ENCODE results near the gene PHC2.
A peak's percentile ranks its signal among the peaks of the same experiment; 100 is the strongest.

PHC2 gene

DNA sequence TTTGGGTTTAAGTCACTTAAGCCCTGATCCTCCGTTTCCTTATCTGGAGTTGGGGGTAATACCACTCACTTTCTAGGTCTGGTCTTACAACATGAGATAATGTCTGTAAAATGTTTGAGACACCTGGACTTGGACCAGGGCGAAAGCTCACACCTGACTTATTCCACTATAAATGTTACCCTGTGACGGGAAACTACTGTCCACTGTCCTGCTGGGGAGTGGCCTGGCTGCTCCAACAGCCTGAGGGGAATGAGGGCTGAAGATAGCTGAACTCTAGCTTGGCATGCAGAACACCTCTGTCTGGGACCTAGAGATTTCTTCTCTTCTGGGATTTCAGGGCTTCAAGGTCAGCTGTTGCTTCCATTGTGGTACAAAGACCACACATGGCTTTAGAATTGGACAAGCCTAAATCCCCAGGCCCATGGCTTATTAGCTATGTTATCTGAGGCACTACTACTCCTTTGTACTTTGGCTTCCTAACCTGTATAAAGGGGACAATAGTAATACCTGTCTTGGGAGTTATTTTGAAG is 100.5 kb downstream of the PHC2 start:
- intact Hi-C loops (cut with DNase I): no loop called here

DNA sequence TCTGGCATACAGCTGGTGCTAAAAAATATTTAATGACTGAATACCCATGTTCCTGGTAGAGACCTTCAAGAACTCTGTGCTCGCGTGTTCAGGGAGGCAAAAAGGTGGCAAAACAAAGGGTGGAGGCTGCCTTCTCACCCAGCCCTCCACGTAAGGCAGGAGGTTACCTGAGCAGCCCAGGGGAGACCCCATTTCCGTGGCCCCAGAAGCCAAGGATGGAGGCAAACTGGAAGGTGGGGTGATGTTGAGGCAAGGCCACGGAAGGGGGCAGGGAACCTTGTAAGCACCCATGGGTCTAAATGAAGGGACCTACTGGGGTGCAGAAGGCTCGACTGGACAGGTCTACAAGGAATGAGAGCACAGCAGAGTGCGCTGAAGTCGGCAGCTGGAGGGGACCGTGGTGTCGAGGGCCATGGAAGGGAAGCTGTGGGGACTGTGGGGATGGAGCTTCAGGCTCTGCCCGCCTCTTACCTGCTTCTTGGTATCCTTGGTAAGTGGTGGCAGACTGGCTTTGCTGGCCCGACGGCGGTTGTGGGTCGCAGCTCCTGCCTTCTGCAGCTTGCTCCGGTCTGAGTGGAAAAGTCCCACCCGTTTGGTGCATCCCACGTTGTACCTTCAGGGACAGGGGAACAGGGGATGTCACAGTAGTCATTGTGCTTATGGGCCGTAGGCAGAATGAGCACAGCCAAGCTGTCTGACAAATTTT is 101.1 kb downstream of the PHC2 start:
- intact Hi-C loops (cut with DNase I): no loop called here
- DNase-seq: no peak

More for the DNA sequence above, 100.5 kb downstream of the PHC2 start:
- no peak for DNase-seq

GRCh38 chr1:33328817-33329216 is 102.1 kb downstream of the PHC2 start:
- no peak for DNase-seq
- intact Hi-C loops (cut with DNase I): no loop called here

DNA sequence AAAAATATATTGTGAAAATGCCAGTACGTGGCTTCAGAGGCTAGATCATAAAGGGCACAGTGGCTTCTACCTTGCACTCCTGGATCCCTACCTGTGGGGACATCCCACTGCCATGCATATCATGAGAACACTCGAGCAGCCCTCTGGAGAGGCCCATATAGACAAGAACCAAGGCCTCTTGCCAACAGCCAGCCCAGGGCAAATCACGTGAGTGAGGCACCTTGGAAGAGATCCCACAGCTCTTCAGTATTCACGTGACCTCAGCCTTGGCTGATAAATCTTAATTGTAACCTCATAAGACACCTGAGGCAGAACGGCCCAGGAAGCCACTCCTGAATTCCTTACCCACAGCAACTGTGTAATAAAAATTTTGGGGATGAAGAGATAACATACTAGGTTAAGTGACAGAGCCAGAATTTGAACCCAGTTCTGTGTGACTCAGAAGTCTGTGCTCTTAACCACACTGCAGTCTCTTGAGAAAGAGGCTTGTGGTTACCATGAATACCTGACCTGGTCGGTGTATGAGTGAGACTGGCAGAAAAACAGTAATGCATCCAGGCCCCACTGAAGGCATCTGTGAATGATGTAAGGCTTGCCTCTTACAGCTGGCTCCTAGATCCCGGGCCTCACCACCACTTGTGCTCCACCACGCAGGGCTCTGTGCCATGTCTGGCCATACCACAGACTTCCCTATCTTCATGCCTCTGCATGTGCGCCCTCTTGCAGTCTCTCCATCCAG is 103.1 kb downstream of the PHC2 start:
- peak in 35 of 42 donors; percentile 19 to 84 (median 59) for DNase-seq
- intact Hi-C loops (cut with DNase I): no loop called here

GRCh38 chr1:33326785-33327184 is 104.1 kb downstream of the PHC2 start:
- no peak for DNase-seq
- intact Hi-C loops (cut with DNase I): no loop called here

- no peak for DNase-seq
- intact Hi-C loops (cut with DNase I): no loop called here
Measured at GRCh38 chr1:33324677-33325575, 106.0 kb downstream of the PHC2 start.

DNA sequence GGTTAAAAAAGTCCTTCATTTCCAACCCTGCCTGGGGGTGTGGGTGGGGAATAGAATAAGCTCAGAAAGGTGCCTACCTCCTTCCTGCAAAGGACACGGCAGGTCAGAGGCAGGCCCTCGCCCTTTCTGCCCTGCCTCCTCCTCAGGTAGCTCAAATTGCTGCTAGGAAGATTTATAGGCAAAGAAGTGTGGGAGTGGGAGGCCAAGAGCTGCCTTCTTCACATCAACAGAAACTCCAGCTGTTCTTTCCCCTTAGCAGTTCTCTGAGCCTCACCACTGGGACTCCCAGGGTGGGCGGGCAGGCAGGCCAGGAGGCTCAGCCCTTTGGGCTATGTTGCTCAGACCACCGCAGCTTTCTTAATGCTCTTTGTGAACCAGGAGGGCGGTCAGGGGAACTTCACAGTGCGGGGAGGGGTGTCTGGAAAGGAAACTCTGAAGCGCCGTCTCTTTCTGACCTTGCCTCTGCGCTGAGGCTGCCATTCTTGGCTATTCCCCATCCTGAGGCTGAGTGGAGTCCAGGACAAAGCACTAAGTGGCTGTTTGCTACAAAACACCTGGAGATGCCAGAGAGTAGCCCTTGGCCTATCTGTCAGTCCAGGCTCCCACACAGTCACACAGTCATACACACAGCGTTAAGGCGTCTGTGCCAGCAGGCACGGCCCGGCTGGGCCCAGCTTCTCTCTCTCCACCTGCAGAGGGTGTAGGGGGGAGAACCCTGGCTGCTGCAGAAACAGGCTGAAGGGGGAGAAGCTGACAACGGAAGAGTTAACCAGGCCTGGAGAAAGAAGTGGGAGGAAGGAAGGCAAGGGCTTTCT is 107.0 kb downstream of the PHC2 start:
- no peak for DNase-seq
- intact Hi-C loops (cut with DNase I): no loop called here

- DNase-seq: no peak
- intact Hi-C loops (cut with DNase I): no loop called here
Measured at GRCh38 chr1:33322870-33323585, 107.9 kb downstream of the PHC2 start.

DNA sequence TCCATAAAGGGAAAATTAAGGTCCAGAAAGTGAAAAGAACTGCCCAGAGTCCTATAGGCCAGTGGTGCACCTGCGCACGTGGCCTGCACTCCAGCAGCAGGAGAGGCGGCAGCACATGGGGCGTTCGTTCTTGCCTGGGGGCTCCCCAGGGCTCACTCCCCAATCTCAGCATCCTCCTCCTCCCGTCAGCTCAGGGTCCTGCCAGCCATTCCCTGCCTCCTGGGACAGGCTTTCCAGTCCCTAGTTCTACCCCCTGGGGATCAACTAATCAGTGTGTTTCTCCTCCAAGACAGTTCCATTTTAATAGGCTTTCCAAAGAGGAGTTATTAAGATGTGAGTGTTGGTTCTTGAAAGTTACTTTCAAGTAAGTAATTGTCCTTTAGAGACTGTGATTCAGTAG is 108.8 kb downstream of the PHC2 start:
- no peak for DNase-seq
- intact Hi-C loops (cut with DNase I): no loop called here

- no peak for DNase-seq
- intact Hi-C loops (cut with DNase I): no loop called here
Measured at GRCh38 chr1:33321178-33321577, 109.7 kb downstream of the PHC2 start.

- no peak for DNase-seq
- intact Hi-C loops (cut with DNase I): no loop called here
Measured at GRCh38 chr1:33320619-33321165, 110.2 kb downstream of the PHC2 start, which contains the start of gene A3GALT2. A3GALT2 (minus strand) TSS chr1:33321098; CDS start chr1:33321098, 0 bp downstream.

DNA sequence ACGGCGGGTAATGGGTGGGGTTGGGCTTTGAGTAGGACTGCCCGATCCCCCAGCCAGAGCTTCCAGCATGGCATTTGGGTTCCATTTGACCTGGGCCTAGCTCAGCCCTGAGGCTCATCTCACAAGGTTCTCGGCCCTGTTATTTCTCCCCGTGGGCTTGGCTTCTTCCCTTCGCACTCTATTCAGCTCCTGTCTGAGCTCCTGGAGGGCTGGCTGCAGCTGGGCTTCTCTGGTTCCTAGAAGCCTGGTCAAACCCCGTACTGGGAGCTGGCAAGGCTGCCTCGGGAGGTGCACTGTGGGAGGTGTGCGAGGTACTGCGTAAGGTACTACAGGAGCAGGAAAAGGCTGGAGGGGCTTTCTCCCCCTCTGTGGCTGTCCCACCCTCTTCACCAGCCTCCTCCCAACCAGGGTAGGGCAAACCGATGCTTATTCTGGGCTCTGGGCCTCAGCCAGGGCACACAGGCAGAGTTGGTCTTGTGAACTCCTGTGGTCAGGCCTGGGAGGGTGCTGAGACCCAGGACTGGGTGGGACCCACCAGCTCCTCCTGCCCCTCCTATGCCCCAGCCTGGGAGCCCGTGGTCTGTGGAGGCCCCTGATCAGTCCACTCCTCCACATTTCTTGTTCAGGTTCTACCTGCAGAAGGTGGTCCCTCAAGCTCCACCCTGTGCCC is 110.8 kb downstream of the PHC2 start:
- intact Hi-C loops (cut with DNase I): no loop called here
- DNase-seq: no peak

DNA sequence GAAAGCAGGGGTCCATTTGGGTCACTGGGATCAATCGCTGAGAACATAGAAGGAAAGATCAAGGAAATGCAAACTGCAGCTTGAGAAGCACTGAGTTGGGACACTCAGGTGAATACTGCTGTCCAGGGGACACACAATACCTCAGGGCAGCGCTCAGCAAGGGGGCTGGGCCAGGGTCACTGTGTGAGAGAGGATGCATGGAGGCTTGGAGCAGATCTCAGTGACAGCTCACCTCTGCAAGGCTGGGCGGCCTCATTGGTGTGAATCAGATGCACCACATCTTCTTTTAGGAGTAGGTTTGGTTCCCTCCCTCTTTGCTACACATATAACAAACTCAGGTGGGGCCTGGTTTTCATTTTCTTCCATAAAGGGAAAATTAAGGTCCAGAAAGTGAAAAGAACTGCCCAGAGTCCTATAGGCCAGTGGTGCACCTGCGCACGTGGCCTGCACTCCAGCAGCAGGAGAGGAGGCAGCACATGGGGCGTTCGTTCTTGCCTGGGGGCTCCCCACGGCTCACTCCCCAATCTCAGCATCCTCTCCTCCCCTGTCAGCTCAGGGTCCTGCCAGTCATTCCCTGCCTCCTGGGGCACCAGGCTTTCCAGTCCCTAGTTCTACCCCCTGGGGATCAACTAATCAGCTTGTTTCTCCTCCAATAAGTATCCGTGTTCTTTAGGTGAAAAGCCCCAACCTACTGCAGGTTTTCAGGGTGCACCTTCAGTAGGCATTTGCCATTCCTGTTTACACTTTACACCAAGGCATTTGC is 111.5 kb downstream of the PHC2 start:
- intact Hi-C loops (cut with DNase I): no loop called here
- DNase-seq: no peak

DNA sequence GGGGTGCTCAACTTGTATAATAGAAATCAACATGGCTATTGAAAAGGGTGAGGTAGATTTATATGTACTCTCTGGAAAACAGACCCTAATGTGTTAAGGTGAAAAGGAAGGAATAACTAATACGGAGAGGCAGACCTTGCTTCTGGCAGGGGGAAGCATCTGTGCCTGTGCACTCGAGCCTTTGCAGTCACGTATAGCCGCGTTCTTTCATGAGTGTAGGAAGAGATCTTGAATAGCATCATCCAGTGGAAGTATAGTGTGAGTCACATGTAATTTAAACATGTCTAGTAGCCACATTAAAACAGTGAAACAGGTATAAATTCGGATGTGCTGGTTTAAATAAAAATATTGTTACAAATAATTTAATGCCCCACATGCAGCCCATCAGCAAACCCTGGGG is 112.9 kb downstream of the PHC2 start:
- DNase-seq: no peak
- intact Hi-C loops (cut with DNase I): no loop called here

DNA sequence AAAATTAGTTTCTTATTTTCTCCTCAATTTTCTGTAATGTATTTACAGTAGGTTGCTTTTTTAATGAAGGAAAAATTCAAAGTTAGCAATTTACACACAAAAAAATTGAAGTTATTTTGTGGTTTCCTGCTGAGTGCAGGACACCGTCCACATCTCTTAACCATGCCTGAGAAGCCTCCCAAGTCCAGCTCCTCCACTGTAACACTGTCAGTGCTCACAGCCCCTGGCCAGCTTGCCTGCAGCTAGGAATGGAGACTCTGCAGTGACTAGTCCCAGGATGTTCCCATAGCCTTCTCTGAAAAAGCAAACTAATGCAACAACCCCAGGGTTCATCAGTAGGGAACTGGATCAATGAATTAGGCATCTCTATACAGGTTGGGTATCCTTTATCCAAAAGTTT is 113.5 kb downstream of the PHC2 start:
- intact Hi-C loops (cut with DNase I): no loop called here
- DNase-seq: no peak

GRCh38 chr1:33316601-33317000 is 114.3 kb downstream of the PHC2 start:
- no peak for DNase-seq
- intact Hi-C loops (cut with DNase I): no loop called here
